Adrenal gland (tissue), 12 donors: Measurements from ENCODE around the gene SDK1. TPM values are rescaled to one million over a fixed set of nuclear protein-coding genes. Genes with fewer than 3 reads are reported as not detected.

Experiments used
- DNase-seq, 7 donors: peaks; one replicate each; pipeline ENCODE4 v3.0.0-alpha.2; 2019 to 2020
- H3K27ac ChIP-seq, 5 donors: fragments of 200-600 bp; sonication (generic) in 4 of 5; 1 replicate in 3 of 5; 2 replicates in 2 of 5; pipeline versions ENCODE4 v1.5.1 to v1.8.0; 2016 to 2020; ENCODE audit warnings: mild to moderate bottlenecking in 1 of 5
- H3K27me3 ChIP-seq: fragments of 200-600 bp; 2 replicates; pipeline ENCODE4 v1.8.0; 2021
- H3K36me3 ChIP-seq, 2 donors: fragments of 200-600 bp; replicated peaks in 1 of 2; 1 replicate in 1 of 2; 2 replicates in 1 of 2; pipeline versions ENCODE4 v1.5.1 to v1.8.0; 2018 to 2022
- H3K4me1 ChIP-seq, 2 donors: fragments of 200-600 bp; replicated peaks in 1 of 2; 1 replicate in 1 of 2; 2 replicates in 1 of 2; pipeline versions ENCODE4 v1.5.1 to v1.8.0; 2018 to 2021
- H3K4me3 ChIP-seq, 4 donors: fragments of 200-600 bp; sonication (generic) in 3 of 4; one replicate each; pipeline ENCODE4 v1.5.1; 2016 to 2018
- H3K9me3 ChIP-seq, 3 donors: fragments of 200-600 bp; sonication (generic) in 1 of 3; replicated peaks in 1 of 3; 1 replicate in 2 of 3; 2 replicates in 1 of 3; pipeline versions ENCODE4 v1.5.1 to v1.8.0; 2016 to 2021
- POLR2A ChIP-seq, 2 donors: fragments of 450-650 bp; IDR thresholded peaks; one replicate each; pipeline ENCODE4 v1.6.1; 2017; ENCODE audit warnings: antibody characterized with exemption in 2 of 2, mild to moderate bottlenecking in 2 of 2, moderate library complexity in 1 of 2
- WGBS, 4 donors: extraction: QIAGEN DNeasy Blood & Tissue Kit in 2 of 4; methylation state at CpG; one replicate each; pipeline versions ENCODE4 v1.1.5 to v1.1.7; 2013 to 2017; 5-methylcytosine and 5-hydroxymethylcytosine counted together
- intact Hi-C, 2 donors: fragments of 100-400 bp; cut with DNase I; formaldehyde crosslinking; loops; one replicate each; pipeline versions ENCODE4 v1.14.1 to v1.15.0; 2022 to 2023
- polyA plus RNA-seq, 3 donors: library from polyadenylated mRNA; stranded (reverse); fragments of 200-250 nt in 2 of 3; fragments of 350-450 nt in 1 of 3; fragmentation: Illumina TruSeq in 1 of 3; extraction: RNeasy Lipid Tissue Mini Kit (QIAGEN cat#74804) in 1 of 3; gene quantifications; one replicate each; pipeline ENCODE4 v1.2.3, GENCODE V29; 2013 to 2014
- total RNA-seq, 9 donors: library from RNA; depleted of rRNA in 4 of 9; stranded (reverse); fragments of >200 nt in 4 of 9; fragments of 120-200 nt in 1 of 9; fragmentation: NEBNext Ultra II Directional in 1 of 9; extraction: Animal tissue kit (Norgen Biotek cat#: 25700) in 1 of 9; gene quantifications; one replicate each; pipeline versions ENCODE4 v1.1.0 to v1.2.4, GENCODE V29; 2013 to 2023
- TF ChIP-seq, protein P1 (sequence below), 6 experiments: fragments of 450-650 bp in 4 of 6; fragments of 200-600 bp in 2 of 6; sonication (generic) in 1 of 6; IDR thresholded peaks; 1 replicate in 5 of 6; 2 replicates in 1 of 6; pipeline versions ENCODE4 v1.5.1 to v1.8.0; 2016 to 2021; ENCODE audit warnings: antibody characterized with exemption in 6 of 6, mild to moderate bottlenecking in 2 of 6, moderate library complexity in 1 of 6
- donor health status: healthy with polysubstance abuse.
- donor health status: Bipolar disorder and iron deficiency.
- donor health status: DM: yes; HTN: yes; CAD: no.
- donor health status: DM: no; HTN: no; CAD: no.
- donor health status: DM: no; HTN: no; CAD: no.
- donor health status: DM: yes; HTN: yes; CAD: no.

SDK1 gene
- total and polyA plus RNA-seq, 12 donors: 0.50 to 3.6 (median 1.5) TPM

DNA sequence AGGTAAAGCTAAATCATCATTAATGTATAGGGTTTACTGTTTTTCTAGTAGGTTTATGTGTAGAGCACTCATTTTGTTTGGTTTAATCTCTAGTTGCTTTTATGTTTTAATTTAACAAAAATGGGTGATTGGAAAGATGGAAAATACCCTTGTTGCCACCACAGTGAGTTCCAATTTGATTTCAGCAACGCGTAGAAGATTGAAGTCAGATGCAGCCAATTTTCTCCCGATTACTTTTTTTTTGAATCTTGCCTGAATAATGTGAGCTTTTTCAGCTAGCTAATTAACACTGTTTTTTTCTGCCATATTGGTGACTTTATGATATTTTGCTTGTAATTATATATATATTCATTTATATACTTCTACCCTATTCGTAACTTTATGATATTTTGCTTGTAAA is 293.8 kb downstream of the SDK1 start:
- intact Hi-C loops: no loop called here
- H3K9me3 ChIP-seq: no peaks in the 10 kb centered on the region
- TF ChIP-seq POLR2A (IDR thresholded peaks at IDR 0.05): no peak
- TF ChIP-seq, protein P1, sequence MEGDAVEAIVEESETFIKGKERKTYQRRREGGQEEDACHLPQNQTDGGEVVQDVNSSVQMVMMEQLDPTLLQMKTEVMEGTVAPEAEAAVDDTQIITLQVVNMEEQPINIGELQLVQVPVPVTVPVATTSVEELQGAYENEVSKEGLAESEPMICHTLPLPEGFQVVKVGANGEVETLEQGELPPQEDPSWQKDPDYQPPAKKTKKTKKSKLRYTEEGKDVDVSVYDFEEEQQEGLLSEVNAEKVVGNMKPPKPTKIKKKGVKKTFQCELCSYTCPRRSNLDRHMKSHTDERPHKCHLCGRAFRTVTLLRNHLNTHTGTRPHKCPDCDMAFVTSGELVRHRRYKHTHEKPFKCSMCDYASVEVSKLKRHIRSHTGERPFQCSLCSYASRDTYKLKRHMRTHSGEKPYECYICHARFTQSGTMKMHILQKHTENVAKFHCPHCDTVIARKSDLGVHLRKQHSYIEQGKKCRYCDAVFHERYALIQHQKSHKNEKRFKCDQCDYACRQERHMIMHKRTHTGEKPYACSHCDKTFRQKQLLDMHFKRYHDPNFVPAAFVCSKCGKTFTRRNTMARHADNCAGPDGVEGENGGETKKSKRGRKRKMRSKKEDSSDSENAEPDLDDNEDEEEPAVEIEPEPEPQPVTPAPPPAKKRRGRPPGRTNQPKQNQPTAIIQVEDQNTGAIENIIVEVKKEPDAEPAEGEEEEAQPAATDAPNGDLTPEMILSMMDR (IDR thresholded peaks at IDR 0.05): no peak
- no peaks in the 10 kb centered on the region for H3K36me3 ChIP-seq
- H3K27ac ChIP-seq: no peak overlapping the region
- WGBS, 4 donors: 91 to 94% (median 92%) methylated on average over 4 of the region's 4 CpGs
- no peaks in the 10 kb centered on the region for H3K4me1 ChIP-seq
- no peak overlapping the region for H3K4me3 ChIP-seq
- no peak for DNase-seq
- no peaks in the 10 kb centered on the region for H3K27me3 ChIP-seq

DNA sequence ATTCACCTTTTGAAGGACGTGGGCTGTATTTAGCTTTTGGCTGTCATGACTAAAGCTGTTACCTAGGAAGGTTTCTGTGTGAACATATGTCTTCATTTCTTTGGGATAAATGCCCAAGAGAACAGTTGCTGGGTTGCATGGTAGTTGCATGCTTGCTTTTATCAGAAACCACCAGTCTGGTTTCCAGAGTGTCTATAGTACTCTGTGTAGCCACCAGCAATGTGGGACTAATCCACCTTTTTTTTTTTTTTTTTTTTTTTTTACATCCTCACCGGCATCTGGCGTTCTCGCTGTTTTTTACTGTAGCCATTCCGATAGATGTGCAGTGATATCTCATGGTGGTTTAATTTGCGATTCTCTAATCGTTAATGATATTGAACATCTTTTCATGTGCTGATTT is 297.8 kb downstream of the SDK1 start:
- TF ChIP-seq, protein P1 (IDR thresholded peaks at IDR 0.05): no peak
- no peak for TF ChIP-seq POLR2A (IDR thresholded peaks at IDR 0.05)
- DNase-seq: no peak
- no peak overlapping the region for H3K4me3 ChIP-seq
- H3K4me1 ChIP-seq: no peaks in the 10 kb centered on the region
- H3K27ac ChIP-seq: no peak overlapping the region
- WGBS, 4 donors: 79 to 90% (median 87%) methylated on average over 7 of the region's 7 CpGs
- H3K36me3 ChIP-seq: no peaks in the 10 kb centered on the region
- H3K27me3 ChIP-seq: no peaks in the 10 kb centered on the region
- H3K9me3 ChIP-seq: no peaks in the 10 kb centered on the region
- intact Hi-C loops: no loop called here

DNA sequence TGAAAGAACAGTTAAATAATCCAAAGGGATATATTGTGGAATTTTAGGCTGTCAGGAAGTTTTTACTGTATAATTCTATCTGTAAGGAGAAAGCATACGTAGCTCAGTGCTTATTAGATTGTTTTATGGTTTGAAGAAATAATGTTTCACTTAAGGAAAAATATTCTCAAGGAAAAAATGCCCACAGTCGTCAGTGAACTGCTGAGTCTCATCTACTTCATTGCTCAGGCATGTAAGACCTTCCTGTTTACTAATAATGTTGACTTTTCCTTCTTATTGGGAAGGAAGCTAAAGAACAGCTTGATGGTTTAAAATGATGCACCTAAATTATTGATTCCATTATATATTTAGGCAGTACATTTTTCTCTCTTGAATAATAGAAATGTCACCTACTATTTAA is 304.2 kb downstream of the SDK1 start:
- Histone ChIP-seq H3K9me3 (no peaks in the 10 kb centered on the region), H3K27ac (no peak overlapping the region), H3K4me3 (no peak overlapping the region), H3K27me3 (no peaks in the 10 kb centered on the region), H3K4me1 (no peaks in the 10 kb centered on the region), H3K36me3 (no peaks in the 10 kb centered on the region)
- WGBS, 4 donors: 44 to 63% (median 50%) methylated on average over 2 of the region's 2 CpGs
- no peak for TF ChIP-seq POLR2A (IDR thresholded peaks at IDR 0.05)
- TF ChIP-seq, protein P1 (IDR thresholded peaks at IDR 0.05): no peak
- intact Hi-C loops: no loop called here
- DNase-seq: no peak

DNA sequence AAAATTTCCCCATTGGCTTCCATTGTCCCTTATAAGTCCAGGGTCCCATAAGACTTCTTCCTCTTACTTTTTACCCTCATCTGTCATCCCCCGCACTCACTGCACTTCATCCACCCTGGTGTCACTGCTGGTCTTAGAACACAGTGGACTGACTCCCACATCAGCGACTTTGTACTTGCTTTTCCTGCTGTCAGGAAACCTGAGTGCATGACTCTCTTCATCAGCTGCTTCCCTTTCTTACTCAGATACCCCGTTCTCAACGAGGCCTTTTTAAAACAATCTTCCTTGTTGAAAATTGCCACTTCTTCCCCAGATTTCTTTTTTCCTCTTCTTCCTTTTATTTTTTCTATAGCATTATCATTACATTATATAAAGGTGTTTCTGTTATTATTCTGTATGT is 305.4 kb downstream of the SDK1 start:
- Histone ChIP-seq H3K4me3 (no peak overlapping the region), H3K9me3 (no peaks in the 10 kb centered on the region), H3K27ac (no peak overlapping the region), H3K27me3 (no peaks in the 10 kb centered on the region), H3K4me1 (no peaks in the 10 kb centered on the region), H3K36me3 (no peaks in the 10 kb centered on the region)
- intact Hi-C loops: no loop called here
- TF ChIP-seq, protein P1 (IDR thresholded peaks at IDR 0.05): no peak
- no peak for TF ChIP-seq POLR2A (IDR thresholded peaks at IDR 0.05)
- DNase-seq: no peak
- WGBS, 4 donors: 53 to 73% (median 59%) methylated on average over 4 of the region's 4 CpGs
